HEK293 (cell line): ENCODE results near the gene NEMP1.

Experiments
- CTCF ChIA-PET: fragments of 350-600 bp; formaldehyde crosslinking; extraction: SDS; loops from one replicate; lab custom pipeline; 2021; ENCODE audit warnings: antibody characterized with exemption; lab: Yijun Ruan, JAX
- POLR2A ChIA-PET: fragments of 300-600 bp; formaldehyde crosslinking; extraction: SDS; loops from one replicate; lab custom pipeline; 2020; ENCODE audit warnings: antibody characterized with exemption, inconsistent platforms; lab: Yijun Ruan, JAX
- H3K27ac ChIP-seq: fragments of 200-500 bp; sonication (Bioruptor generic); 2 replicates; pipeline ENCODE4 v1.5.1; 2014; ENCODE audit warnings: low read depth, low read length, control low read depth, inconsistent platforms; ENCODE audit errors: extremely low read depth
- H3K36me3 ChIP-seq, 2 experiments: fragments of 200-500 bp in 1 of 2; sonication (Bioruptor generic) in 1 of 2; 1 replicate in 1 of 2; 2 replicates in 1 of 2; pipeline ENCODE4 v1.5.1; 2014 to 2017; ENCODE audit warnings: inconsistent platforms in 2 of 2, low read length in 2 of 2; ENCODE audit not compliant: control insufficient read depth in 2 of 2, insufficient read depth in 1 of 2
- H3K4me1 ChIP-seq: fragments of 200-500 bp; sonication (Bioruptor generic); 2 replicates; pipeline ENCODE4 v1.5.1; 2014; ENCODE audit warnings: mild to moderate bottlenecking, low read length, inconsistent platforms; ENCODE audit not compliant: control insufficient read depth, insufficient read depth
- H3K4me3 ChIP-seq: 2 replicates; pipeline ENCODE4 v1.5.1; 2011; ENCODE audit warnings: low read depth, mild to moderate bottlenecking, control low read depth, low read length, moderate library complexity
- H3K9me3 ChIP-seq: fragments of 200-500 bp; sonication (Bioruptor generic); 2 replicates; pipeline ENCODE4 v1.5.1; 2014; ENCODE audit warnings: low read depth, low read length, inconsistent platforms; ENCODE audit not compliant: control insufficient read depth, insufficient read depth
- CTCF ChIP-seq: fragments of 450-650 bp; formaldehyde crosslinking; IDR thresholded peaks from 2 replicates; pipeline ENCODE4 v1.5.1; 2016; ENCODE audit warnings: missing biosample characterization, missing genetic modification characterization
- IKZF3 ChIP-seq: fragments of 450-650 bp; IDR thresholded peaks from 2 replicates; pipeline ENCODE4 v1.5.0; 2018; ENCODE audit warnings: missing biosample characterization, mild to moderate bottlenecking, missing genetic modification characterization, moderate library complexity
- KLF16 ChIP-seq: fragments of 450-650 bp; formaldehyde crosslinking; IDR thresholded peaks from 2 replicates; pipeline ENCODE4 v1.5.1; 2017; ENCODE audit warnings: missing biosample characterization, missing genetic modification characterization
- KLF17 ChIP-seq: fragments of 450-650 bp; formaldehyde crosslinking; IDR thresholded peaks from 2 replicates; pipeline ENCODE4 v1.5.1; 2016; ENCODE audit warnings: missing biosample characterization, missing genetic modification characterization
- KLF7 ChIP-seq: fragments of 450-650 bp; formaldehyde crosslinking; IDR thresholded peaks from 2 replicates; pipeline ENCODE4 v1.5.1; 2016; ENCODE audit warnings: missing biosample characterization, missing genetic modification characterization, borderline replicate concordance
- KLF8 ChIP-seq: fragments of 450-650 bp; formaldehyde crosslinking; IDR thresholded peaks from 2 replicates; pipeline ENCODE4 v1.5.1; 2016; ENCODE audit warnings: missing biosample characterization, missing genetic modification characterization
- SCRT2 ChIP-seq: fragments of 450-650 bp; formaldehyde crosslinking; IDR thresholded peaks from 2 replicates; pipeline ENCODE4 v1.5.1; 2016; ENCODE audit warnings: missing biosample characterization, missing genetic modification characterization
- ZBTB48 ChIP-seq: fragments of 450-650 bp; formaldehyde crosslinking; IDR thresholded peaks from 2 replicates; pipeline ENCODE4 v1.5.1; 2016; ENCODE audit warnings: missing biosample characterization, missing genetic modification characterization
- ZEB2 ChIP-seq: fragments of 450-650 bp; formaldehyde crosslinking; IDR thresholded peaks from 2 replicates; pipeline ENCODE4 v1.5.1; 2016; ENCODE audit warnings: missing biosample characterization, missing genetic modification characterization
- ZNF138 ChIP-seq: fragments of 450-650 bp; formaldehyde crosslinking; IDR thresholded peaks from 2 replicates; pipeline ENCODE4 v1.5.1; 2016; ENCODE audit warnings: missing biosample characterization, missing genetic modification characterization, borderline replicate concordance
- ZNF148 ChIP-seq: fragments of 450-650 bp; formaldehyde crosslinking; IDR thresholded peaks from 2 replicates; pipeline ENCODE4 v1.5.0; 2017; ENCODE audit warnings: missing biosample characterization, missing genetic modification characterization, borderline replicate concordance
- ZNF280C ChIP-seq: fragments of 450-650 bp; formaldehyde crosslinking; IDR thresholded peaks from 2 replicates; pipeline ENCODE4 v1.5.1; 2016; ENCODE audit warnings: missing biosample characterization, missing genetic modification characterization
- ZNF426 ChIP-seq: fragments of 450-650 bp; formaldehyde crosslinking; IDR thresholded peaks from 2 replicates; pipeline ENCODE4 v1.5.1; 2017; ENCODE audit warnings: missing biosample characterization, missing genetic modification characterization, mild to moderate bottlenecking, inconsistent platforms, moderate library complexity
- ZNF48 ChIP-seq: fragments of 450-650 bp; formaldehyde crosslinking; IDR thresholded peaks from 2 replicates; pipeline ENCODE4 v1.5.1; 2016; ENCODE audit warnings: missing biosample characterization, missing genetic modification characterization
- ZNF623 ChIP-seq: fragments of 450-650 bp; formaldehyde crosslinking; IDR thresholded peaks from 2 replicates; pipeline ENCODE4 v1.5.1; 2016; ENCODE audit warnings: missing biosample characterization, missing genetic modification characterization
- ZSCAN18 ChIP-seq: fragments of 450-650 bp; formaldehyde crosslinking; IDR thresholded peaks from 2 replicates; pipeline ENCODE4 v1.5.1; 2016; ENCODE audit warnings: missing biosample characterization, missing genetic modification characterization
- ZSCAN23 ChIP-seq: fragments of 450-650 bp; formaldehyde crosslinking; IDR thresholded peaks from 2 replicates; pipeline ENCODE4 v1.5.1; 2016; ENCODE audit warnings: missing biosample characterization, missing genetic modification characterization

Gene NEMP1

GRCh38 chr12:57093415-57094207 lies 15.0 kb upstream of the NEMP1 start (continued):
- no peak for TF ChIP-seq ZNF280C (tag by site-specific recombination)
- TF ChIP-seq CTCF (tag by site-specific recombination) = peak; percentile 59
- TF ChIP-seq ZBTB48 (tag by site-specific recombination) = no peak
- no peak for TF ChIP-seq ZNF623 (tag by site-specific recombination)
- no peak for TF ChIP-seq KLF7 (tag by site-specific recombination)
- TF ChIP-seq ZNF48 = no peak
- TF ChIP-seq ZSCAN23 (tag by site-specific recombination) = no peak
- TF ChIP-seq KLF17 (tag by site-specific recombination) = no peak; the same call in 1 of the 2 replicates

GRCh38 chr12:57092876-57093414 lies 14.4 kb upstream of the NEMP1 start:
- 0 out of 2 replicates have a peak, but pooled peaks have one; percentile 28 for TF ChIP-seq SCRT2 (tag by site-specific recombination)
- TF ChIP-seq ZNF148 = no peak
- no peak for TF ChIP-seq KLF8 (tag by site-specific recombination)
- TF ChIP-seq, all 188 proteins: peak for 1
- no peaks in the 10 kb centered on the region for H3K9me3 ChIP-seq
- H3K4me1 ChIP-seq = peaks cover 3% of the 10 kb centered on the region; the same call in 1 of the 2 replicates
- peaks cover 0 to 61% of the 10 kb centered on the region in 2 experiments; a peak in 1 of 3 replicates for H3K36me3 ChIP-seq
- ChIA-PET POLR2A (interaction anchor here (1.3 to 1.8 kb wide), 3 partner anchors 14 to 24 kb away, joined by 4 to 5 read pairs (median 4); partner anchors contain the start of gene NEMP1), CTCF (interaction anchor here (0.7 to 3.9 kb wide), 26 partner anchors 9 to 339 kb away, joined by 3 to 48 read pairs (median 6); partner anchors contain the start of genes NEMP1 and STAT6)
- no peak overlapping the region for H3K4me3 ChIP-seq
- no peak overlapping the region for H3K27ac ChIP-seq

- peaks cover 3% of the 10 kb centered on the region; the same call in 1 of the 2 replicates for H3K4me1 ChIP-seq
- CTCF ChIA-PET = interaction anchor here (0.5 to 3.9 kb wide), 25 partner anchors 9 to 462 kb away, joined by 3 to 48 read pairs (median 4); partner anchors contain the start of genes BAZ2A, NEMP1 and STAT6
- H3K27ac ChIP-seq = no peak overlapping the region
- no peaks in the 10 kb centered on the region for H3K9me3 ChIP-seq
- no peak for TF ChIP-seq KLF16 (tag by site-specific recombination)
- TF ChIP-seq ZSCAN18 = no peak
- no peak for TF ChIP-seq ZNF138
- TF ChIP-seq IKZF3 (tag by site-specific recombination) = no peak
- no peak for TF ChIP-seq ZEB2 (tag by site-specific recombination)
- TF ChIP-seq ZNF426 (tag by site-specific recombination) = no peak
- peaks cover 0 to 61% of the 10 kb centered on the region in 2 experiments; a peak in 1 of 3 replicates for H3K36me3 ChIP-seq
- POLR2A ChIA-PET = interaction anchor here (0.6 to 1.8 kb wide), 4 partner anchors 12 to 87 kb away, joined by 4 to 10 read pairs (median 5); partner anchors contain the start of gene NEMP1
- H3K4me3 ChIP-seq = no peak overlapping the region
Observed at GRCh38 chr12:57092529-57092862, 13.9 kb upstream of the NEMP1 start.
